Measurements from ENCODE around the gene SOX6.

The SOX6 gene

DNA sequence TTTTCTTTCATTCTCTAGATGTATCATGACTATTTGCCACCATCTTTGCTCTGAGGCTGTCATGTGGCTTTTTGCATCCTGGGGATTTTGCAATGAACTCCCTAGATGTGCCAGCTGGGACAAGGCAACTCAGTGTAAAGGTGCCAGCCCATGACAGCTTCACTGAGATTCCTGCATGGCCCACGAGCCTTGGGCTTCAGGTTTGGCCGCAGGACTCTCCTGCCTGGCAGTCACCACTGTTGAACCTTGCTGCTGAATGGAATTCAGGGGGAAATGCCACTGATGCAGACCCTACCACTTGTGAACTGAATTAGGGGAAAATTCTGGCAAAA lies 385.2 kb downstream of the SOX6 start:
- H3K4me3 ChIP-seq (ENCODE audit: low read depth, low read length): no peak overlapping the region
- TF ChIP-seq, protein P1, sequence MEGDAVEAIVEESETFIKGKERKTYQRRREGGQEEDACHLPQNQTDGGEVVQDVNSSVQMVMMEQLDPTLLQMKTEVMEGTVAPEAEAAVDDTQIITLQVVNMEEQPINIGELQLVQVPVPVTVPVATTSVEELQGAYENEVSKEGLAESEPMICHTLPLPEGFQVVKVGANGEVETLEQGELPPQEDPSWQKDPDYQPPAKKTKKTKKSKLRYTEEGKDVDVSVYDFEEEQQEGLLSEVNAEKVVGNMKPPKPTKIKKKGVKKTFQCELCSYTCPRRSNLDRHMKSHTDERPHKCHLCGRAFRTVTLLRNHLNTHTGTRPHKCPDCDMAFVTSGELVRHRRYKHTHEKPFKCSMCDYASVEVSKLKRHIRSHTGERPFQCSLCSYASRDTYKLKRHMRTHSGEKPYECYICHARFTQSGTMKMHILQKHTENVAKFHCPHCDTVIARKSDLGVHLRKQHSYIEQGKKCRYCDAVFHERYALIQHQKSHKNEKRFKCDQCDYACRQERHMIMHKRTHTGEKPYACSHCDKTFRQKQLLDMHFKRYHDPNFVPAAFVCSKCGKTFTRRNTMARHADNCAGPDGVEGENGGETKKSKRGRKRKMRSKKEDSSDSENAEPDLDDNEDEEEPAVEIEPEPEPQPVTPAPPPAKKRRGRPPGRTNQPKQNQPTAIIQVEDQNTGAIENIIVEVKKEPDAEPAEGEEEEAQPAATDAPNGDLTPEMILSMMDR (IDR thresholded peaks at IDR 0.05): no peak
- H3K36me3 ChIP-seq (ENCODE audit: control insufficient read depth, insufficient read depth, low read length): no peaks in the 10 kb centered on the region
- no peak overlapping the region for H3K27ac ChIP-seq
- no peaks in the 10 kb centered on the region for H3K4me1 ChIP-seq
- H2AFZ ChIP-seq: no peak overlapping the region
- no peak overlapping the region for H3K4me2 ChIP-seq (ENCODE audit: low read length)
- H3K9ac ChIP-seq: no peak overlapping the region
- H3K79me2 ChIP-seq: no peaks in the 10 kb centered on the region
- no peaks in the 10 kb centered on the region for H3K9me3 ChIP-seq (ENCODE audit: control insufficient read depth, low read length)
- H3K27me3 ChIP-seq (ENCODE audit: control insufficient read depth, insufficient read depth, low read length): no peaks in the 10 kb centered on the region

DNA sequence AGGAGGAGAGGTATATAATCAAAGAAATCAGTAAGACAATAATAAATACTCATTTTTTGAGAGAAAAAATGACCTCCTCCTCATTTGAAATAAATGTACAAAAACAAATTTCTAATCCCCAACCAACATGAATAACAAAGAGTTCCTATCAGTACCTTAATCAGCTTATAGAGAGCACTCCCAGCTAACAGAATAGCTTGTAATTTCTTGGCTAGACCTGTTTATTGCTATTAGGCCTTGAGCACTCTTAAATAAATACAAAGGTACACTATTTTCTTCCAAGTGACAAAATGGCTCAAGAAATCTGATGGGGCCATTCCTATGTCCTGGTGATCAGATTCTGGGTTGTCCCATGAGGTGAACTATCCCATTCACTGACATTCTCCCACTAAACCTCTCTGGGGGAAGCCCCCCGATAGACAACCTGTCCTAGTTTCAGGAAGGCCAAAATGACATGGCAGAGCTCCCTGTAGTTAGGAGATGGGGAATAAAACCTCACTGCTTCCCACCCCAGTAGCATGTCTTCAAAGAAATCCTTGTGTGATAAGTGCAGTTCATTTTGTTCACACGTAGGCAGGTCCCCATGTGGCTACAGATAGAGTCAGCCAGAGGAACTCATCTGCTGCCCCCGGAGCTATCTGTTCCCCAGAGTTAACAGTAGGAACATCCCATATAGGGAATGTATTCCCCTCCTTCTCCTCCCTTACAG lies 385.7 kb downstream of the SOX6 start:
- Histone ChIP-seq H2AFZ (no peak overlapping the region), H3K27ac (no peak overlapping the region)
- TF ChIP-seq, protein P1 (IDR thresholded peaks at IDR 0.05): no peak

DNA sequence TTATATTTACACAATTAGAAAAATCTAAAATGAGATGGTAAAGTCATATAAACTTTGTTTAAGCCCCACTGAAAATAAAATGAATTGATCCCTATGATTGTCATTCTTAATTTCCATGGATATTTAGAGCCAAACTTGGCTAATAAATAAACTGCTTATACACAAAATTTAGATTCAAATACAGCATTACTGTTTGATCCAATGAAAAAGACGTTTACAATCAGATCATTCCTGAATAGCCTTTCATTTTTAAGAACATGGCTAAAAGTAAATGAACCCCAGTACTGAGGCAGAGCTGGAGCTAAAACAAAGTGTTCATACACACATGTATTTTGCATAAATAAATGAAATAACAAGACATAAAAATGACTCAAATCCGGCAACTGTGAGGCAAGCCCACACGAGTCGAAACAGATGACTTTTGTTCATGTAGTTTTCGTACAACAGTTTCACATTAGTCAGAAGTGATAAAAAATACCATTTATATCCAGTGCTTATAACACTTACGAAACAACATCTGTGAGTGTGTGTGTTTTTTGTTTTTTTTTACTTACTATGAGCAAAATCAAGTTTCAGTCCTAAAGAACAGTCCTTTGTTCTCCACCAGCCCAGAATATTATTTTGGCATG lies 386.5 kb downstream of the SOX6 start:
- no peaks in the 10 kb centered on the region for H3K27me3 ChIP-seq (ENCODE audit: control insufficient read depth, insufficient read depth, low read length)
- TF ChIP-seq, protein P1 (IDR thresholded peaks at IDR 0.05): no peak
- H3K9ac ChIP-seq: no peak overlapping the region
- H3K79me2 ChIP-seq: no peaks in the 10 kb centered on the region
- H2AFZ ChIP-seq: no peak overlapping the region
- no peak overlapping the region for H3K27ac ChIP-seq
- no peaks in the 10 kb centered on the region for H3K4me1 ChIP-seq
- H3K9me3 ChIP-seq (ENCODE audit: control insufficient read depth, low read length): no peaks in the 10 kb centered on the region
- no peak overlapping the region for H3K4me3 ChIP-seq (ENCODE audit: low read depth, low read length)
- no peaks in the 10 kb centered on the region for H3K36me3 ChIP-seq (ENCODE audit: control insufficient read depth, insufficient read depth, low read length)
- no peak overlapping the region for H3K4me2 ChIP-seq (ENCODE audit: low read length)

More for the DNA sequence above, 385.7 kb downstream of the SOX6 start:
- Histone ChIP-seq H3K9me3 (ENCODE audit: control insufficient read depth, low read length) (no peaks in the 10 kb centered on the region), H3K4me2 (ENCODE audit: low read length) (no peak overlapping the region), H3K79me2 (no peaks in the 10 kb centered on the region), H3K4me3 (ENCODE audit: low read depth, low read length) (no peak overlapping the region), H3K4me1 (no peaks in the 10 kb centered on the region), H3K27me3 (ENCODE audit: control insufficient read depth, insufficient read depth, low read length) (no peaks in the 10 kb centered on the region), H3K36me3 (ENCODE audit: control insufficient read depth, insufficient read depth, low read length) (no peaks in the 10 kb centered on the region), H3K9ac (no peak overlapping the region)

DNA sequence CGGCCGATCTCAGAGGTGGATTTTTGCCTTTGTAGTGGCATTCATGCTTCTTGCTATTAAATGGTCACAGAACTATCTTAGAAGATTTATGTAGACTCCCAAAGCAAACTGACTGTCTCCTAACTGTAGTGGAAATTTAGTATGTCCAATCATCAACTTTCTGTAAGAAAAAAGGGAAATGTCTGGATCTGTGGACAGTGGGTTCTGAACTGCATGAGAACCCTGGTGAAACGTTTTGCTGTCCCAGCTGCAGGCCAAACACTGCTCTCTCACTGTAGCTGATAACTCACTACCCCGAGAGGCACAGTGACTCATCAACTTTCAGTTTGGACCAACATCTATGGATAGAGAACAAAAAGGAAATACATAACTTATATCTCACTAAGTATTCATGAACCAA lies 387.1 kb downstream of the SOX6 start:
- Histone ChIP-seq H3K4me2 (ENCODE audit: low read length) (no peak overlapping the region), H3K36me3 (ENCODE audit: control insufficient read depth, insufficient read depth, low read length) (no peaks in the 10 kb centered on the region), H3K9me3 (ENCODE audit: control insufficient read depth, low read length) (no peaks in the 10 kb centered on the region), H3K9ac (no peak overlapping the region), H3K4me3 (ENCODE audit: low read depth, low read length) (no peak overlapping the region), H3K79me2 (no peaks in the 10 kb centered on the region), H3K4me1 (no peaks in the 10 kb centered on the region), H3K27ac (no peak overlapping the region), H3K27me3 (ENCODE audit: control insufficient read depth, insufficient read depth, low read length) (no peaks in the 10 kb centered on the region), H2AFZ (no peak overlapping the region)
- TF ChIP-seq, protein P1 (IDR thresholded peaks at IDR 0.05): no peak

All from parathyroid adenoma (tissue), 2 donors.